ENCODE results near the gene VCX2.
"Not testable (repeated sequence)": the region's sequence is repeated elsewhere in the genome, so short reads cannot be mapped to it uniquely, and the experiment has no call there.

VCX2 gene

DNA sequence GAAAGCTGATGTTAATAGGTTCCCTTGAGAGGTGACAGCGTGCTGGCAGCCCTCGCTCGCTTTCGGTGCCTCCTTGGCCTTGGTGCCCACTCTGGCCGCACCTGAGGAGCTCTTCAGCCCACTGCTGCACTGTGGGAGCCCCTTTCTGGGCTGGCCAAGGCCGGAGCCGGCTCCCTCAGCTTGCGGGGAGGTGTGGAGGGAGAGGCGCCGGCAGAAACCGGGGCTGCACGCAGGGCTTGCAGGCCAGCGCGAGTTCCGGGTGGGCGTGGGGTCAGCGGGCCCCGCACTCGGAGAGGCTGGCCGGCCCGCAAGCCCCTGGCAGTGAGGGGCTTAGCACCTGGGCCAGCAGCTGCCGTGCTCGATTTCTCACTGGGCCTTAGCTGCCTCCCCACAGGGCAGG is 49.7 kb downstream of the VCX2 start:
- not testable (repeated sequence) for DNase-seq (ENCODE audit: low read depth in 2 of 2)
